Sciatic nerve (tissue), 2 donors: Measurements from ENCODE around the gene TLR6. TPM values are rescaled to one million over a fixed set of nuclear protein-coding genes. Genes with fewer than 3 reads are reported as not detected.

Source experiments
- ATAC-seq: fragments of 200-7000 bp; cut with Tn5 transposase; one replicate; pipeline ENCODE4 v1.9.1; 2020; ENCODE audit warnings: mild to moderate bottlenecking, moderate library complexity
- DNase-seq: peaks from one replicate; pipeline ENCODE4 v3.0.0-alpha.2; 2020; ENCODE audit warnings: low spot score
- intact Hi-C: fragments of 100-400 bp; cut with DNase I; formaldehyde crosslinking; loops from one replicate; pipeline ENCODE4 v1.14.2; 2022
- microRNA-seq: library from miRNA; unstranded; fragments of <30 nt; microRNA quantifications from one replicate; pipeline ENCODE4 v1.2.0, GENCODE V29; 2020
- total RNA-seq: library from RNA; stranded (reverse); fragmentation: NEBNext Ultra II Directional; extraction: Animal tissue kit (Norgen Biotek cat#: 25700); gene quantifications from one replicate; pipeline ENCODE4 v1.2.1, GENCODE V29; 2021
- donor health status: DM: no; HTN: no; CAD: no.
- donor health status: DM: no; HTN: no; CAD: no.

TLR6 gene
- total RNA-seq, 1 donor from 2014 or later = 8.2 TPM

- no peak for ATAC-seq
- intact Hi-C loops = no loop called here
- DNase-seq = no peak
These were observed 81.3 kb downstream of the TLR6 start for GRCh38 chr4:38775326-38775725.

DNA sequence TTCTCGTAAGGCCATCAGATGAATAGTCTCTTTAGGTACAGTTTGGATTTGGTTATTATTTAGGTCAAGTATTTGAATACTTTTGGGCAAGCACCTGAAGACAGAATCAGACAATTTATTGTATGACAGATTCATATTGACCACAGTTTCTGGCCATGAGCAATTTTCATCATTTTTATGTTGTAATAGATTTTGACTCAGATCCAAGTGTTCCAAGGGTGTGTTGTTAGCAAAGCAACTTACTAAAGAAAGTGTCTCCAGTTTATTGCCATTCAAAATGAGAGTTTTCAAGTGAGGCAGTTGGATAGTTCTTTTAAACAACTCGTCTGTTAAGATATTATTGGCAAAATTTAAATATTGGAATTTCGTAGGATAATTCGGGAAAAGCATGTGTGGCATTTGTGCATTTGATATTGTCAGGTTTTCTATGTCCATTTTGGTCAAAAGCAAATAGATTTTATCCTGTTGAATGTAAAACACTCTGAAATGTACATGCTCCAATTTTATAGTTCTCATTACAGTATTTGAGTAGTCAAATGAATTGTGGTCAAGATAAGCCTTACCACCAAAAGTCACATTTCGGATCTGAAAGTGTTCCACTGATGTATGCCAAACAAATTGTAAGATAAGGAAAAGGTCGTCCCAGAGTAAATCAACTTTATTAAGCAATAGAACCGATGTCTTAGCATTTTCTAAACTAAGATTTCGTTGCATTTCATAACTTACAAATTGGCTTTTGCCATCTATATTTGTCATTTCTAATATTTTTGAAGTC, 82.2 kb downstream of the TLR6 start:
- ATAC-seq (no peak), DNase-seq (no peak)
- intact Hi-C loops = no loop called here

Small RNA genes within 50 kb of the gene (microRNA-seq; reads per million reads assigned to microRNA genes)
- 1,291 reads per million, percentile 85 among the genes with 10 or more reads in this experiment for gene MIR574

Other genes with a start within 250 kb of the TLR6 start
- 80.8 TPM for gene KLF3, start 192.6 kb downstream of the TLR6 start, total RNA-seq
- 1.6 TPM for gene TLR10, start 73.8 kb downstream of the TLR6 start, total RNA-seq
- gene TLR1, start 52.0 kb downstream of the TLR6 start, total RNA-seq = 28.9 TPM
- gene FAM114A1, start 11.0 kb upstream of the TLR6 start, total RNA-seq = 92.9 TPM
- gene TMEM156, start 175.6 kb upstream of the TLR6 start, total RNA-seq = 0.62 TPM
- gene KLHL5, start 205.4 kb upstream of the TLR6 start, total RNA-seq = 48.2 TPM